DMS53 treated with DMSO at 0.1 percent for 48 hours (cell line): Measurements from ENCODE around the gene EAPP.
"Not testable (repeated sequence)": the region's sequence is repeated elsewhere in the genome, so short reads cannot be mapped to it uniquely, and the experiment has no call there.

Source experiments
- DNase-seq: peaks from one replicate; lab custom pipeline; 2025; ENCODE audit not compliant: unreplicated experiment; lab: John Stamatoyannopoulos, UW

EAPP gene

DNA sequence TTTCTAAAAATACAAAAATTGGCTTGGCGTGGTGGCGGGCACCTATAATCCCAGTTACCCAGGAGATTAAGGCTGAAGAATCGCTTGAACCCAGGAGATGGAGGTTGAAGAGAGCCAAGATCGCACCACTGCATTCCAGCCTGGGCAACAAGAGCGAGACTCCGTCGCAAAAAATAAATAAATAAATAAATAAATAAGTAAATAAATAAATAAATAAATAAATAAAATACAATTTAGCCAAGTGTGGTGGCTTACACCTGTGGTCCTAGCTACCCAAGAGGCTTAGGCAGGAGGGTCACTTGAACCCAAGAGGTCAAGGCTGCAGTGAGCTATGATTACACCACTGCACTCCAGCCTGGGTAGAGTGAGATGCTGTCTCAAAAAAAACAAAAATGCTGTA lies 51.0 kb downstream of the EAPP start:
- no peak for DNase-seq

DNA sequence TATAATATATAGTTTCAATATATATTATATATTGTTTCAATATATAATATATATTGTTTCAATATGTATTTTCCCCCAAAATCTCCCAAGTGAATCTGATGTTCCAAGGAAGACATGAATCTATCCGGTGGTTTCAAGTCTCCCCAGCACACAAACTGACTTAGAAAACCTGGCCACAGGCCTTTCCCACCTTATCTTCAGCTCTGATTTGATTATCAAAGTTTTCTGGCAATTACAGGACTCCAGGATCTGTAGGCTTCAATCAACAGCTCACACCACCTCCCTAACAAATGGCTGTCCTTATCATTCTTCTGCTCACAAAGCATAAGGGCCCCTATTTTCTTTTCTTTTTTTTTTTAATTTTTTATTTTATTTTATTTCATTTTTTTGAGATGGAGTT lies 54.8 kb downstream of the EAPP start:
- no peak for DNase-seq

DNA sequence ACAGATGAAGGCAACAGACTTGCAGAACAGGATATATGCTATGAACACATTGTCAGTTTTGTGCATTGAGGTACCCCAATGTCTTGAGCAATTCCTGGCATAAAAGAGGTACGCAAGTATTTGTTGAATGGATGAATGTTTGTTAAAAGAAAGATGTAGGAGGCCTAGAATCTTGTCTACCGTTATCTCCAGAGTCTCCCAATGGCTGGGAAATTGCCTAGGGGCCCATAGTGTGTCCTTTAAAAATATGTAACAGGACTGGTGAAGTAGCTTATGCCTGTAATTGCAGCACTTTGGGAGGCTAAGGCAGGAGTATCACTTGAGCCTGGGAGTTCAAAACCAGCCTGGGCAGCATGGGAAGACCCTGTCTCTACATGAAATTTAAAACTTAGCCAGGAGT lies 57.0 kb downstream of the EAPP start:
- no peak for DNase-seq

DNA sequence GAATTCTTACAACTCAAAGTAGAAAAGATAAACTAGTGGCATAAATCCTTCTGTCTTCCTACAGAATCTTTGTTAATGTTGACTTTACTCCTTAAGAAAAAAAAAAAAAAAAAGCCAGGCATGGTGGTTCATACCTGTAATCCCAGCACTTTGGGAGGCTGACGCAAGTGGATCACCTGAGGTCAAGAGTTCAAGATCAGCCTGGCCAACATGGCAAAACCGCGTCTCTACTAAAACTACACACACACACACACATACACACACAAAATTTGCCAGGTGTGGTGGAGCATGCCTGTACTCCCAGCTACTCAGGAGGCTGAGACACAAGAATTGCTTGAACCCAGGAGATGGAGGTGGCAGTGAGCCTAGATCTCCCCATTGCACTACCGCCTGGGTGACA lies 59.8 kb downstream of the EAPP start:
- DNase-seq, result no peak

DNA sequence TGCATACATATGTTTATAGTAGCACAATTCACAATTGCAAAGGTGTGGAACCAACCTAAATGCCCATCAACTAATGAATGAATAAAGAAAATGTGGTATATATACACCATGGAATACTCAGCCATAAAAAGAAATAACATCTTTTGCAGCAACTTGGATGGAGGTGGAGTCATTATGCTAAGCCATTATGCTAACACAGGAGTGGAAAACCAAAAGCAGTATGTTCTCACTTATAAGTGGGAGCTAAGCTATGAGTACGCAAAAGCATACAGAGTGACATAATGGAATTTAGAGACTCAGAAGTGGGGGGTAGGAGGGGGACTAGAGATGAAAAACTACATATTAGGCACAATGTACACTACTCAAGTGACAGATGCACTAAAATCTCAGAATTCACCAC lies 61.2 kb downstream of the EAPP start:
- DNase-seq, result no peak

DNA sequence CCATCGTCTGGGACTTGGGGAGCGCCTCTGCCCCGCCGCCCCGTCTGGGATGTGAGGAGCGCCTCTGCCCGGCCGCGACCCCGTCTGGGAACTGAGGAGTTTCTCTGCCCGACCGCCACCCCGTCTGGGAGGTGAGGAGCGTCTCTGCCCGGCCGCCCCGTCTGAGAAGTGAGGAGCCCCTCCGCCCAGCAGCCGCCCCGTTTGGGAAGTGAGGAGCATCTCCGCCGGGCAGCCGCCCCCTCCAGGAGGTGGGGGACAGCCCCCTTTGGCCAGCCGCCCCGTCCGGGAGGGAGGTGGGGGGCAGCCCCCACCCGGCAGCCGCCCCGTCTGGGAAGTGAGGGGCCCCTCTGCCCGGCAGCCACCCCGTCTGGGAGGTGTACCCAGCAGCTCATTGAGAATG lies 63.5 kb downstream of the EAPP start:
- not testable (repeated sequence) for DNase-seq

DNA sequence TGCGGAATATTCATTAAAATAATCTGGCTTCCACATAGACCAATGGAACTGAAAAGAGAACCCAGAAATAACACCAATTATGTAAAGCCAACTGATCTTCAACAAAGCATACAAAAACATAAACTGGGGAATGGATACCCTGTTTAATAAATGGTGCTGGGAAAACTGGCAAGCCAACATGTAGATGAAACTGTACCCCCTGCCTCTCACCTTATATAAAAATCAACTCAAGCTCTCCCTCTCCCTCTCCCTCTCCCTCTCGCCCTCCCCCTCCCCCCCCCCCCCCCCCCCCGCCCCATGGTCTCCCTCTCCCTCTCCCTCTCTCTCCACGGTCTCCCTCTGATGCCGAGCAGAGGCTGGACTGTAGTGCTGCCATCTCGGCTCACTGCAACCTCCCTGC lies 64.3 kb downstream of the EAPP start:
- no peak for DNase-seq

DNA sequence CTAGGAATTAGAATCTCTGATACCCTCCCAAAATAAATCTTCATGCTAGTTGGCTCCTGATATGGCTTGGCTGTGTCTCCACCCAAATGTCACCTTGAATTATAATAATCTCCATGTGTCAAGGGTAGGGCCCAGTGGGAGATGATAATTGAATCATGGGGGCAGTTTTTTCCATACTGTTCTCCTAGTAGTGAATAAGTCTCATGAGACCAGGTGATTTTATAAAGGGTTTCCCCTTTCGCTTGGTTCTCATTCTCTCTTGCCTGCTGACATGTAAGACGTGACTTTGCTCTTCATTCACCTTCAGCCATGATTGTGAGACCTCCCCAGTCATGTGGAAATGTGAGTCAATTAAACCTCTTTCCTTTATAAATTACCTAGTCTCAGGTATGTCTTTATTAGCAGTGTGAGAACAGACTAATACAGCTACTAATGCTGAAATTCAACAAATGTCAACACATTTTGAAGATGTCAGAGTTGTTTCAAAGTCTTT lies 65.3 kb downstream of the EAPP start:
- no peak for DNase-seq

DNA sequence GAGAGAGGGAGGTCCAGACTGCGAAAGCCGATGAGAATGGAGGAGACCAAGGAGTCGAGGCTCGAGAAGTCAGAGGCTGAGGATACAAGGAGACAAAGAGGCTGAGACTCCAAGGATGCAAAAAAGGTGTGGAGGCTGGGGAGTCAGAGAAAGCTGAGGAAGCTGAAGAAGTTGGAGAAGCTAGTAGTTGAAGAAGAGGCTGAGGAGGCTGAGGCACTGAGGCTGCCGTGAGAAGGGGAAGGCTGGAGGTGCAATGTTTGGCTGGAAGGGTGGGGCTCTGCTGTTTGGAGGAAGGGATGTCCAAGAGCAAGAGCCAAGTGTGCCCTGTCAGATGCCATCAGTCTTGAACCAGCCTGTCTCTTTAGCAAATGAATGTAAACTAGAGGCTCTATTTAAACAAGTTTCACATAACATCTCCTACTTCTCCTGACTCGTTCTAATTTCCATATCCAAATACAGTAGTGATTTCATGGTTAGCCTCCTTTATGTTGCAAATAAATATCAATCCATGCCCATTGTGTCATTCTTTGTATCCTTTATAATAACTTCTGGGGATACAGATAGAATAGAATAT lies 66.7 kb downstream of the EAPP start:
- no peak for DNase-seq

DNA sequence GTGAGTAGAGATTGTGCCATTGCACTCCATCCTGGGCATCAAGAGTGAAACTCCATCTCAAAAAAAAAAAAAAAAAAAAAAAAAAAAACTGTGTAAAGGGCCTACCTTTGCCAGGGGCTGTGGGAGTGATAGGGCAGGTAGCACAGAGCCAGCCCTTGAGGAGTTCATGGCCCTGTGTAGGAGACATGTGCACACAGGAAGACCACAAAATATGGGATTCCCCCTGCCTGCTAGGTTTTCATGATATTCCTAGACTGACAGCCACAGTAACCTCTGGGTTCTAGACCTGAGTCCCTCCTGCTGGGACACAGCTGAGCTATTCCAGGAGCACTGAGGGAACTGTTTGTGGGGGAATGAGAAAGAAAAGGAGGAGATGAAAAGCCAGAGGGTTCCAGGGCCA lies 69.2 kb downstream of the EAPP start:
- no peak for DNase-seq

DNA sequence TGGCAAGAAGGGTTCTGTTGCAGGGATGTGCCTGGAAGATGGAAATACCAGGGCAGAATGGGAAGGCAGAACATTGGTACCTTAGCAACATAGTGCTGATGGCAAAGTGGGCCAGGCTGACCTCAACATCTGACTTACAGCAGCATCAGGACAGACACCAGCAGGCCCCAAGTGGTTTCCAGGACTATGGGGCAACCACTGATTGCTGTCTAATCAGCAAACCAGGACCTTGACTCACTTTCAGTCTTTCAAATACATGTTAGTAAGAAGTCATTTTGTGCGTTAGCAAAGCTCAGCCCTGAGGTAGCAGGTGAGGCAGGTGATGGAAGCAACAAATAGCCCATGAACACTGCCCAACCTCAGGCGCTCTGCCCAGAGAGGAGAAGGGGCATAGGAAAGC lies 72.8 kb downstream of the EAPP start:
- DNase-seq, result no peak
